Endothelial cell of umbilical vein (primary cell): ENCODE measurements around the gene SH3YL1. TPM values are rescaled to one million over a fixed set of nuclear protein-coding genes. Genes with fewer than 3 reads are reported as not detected.

Experiments
- BruUV-seq: library from RNA; stranded (reverse); fragments of 400-500 nt; replicated peaks from 2 replicates; lab custom pipeline; 2021; lab: Mats Ljungman, UMichigan
- CTCF ChIA-PET: fragments of 300-600, 350-600 bp; sonication (Branson Sonifier 250); formaldehyde crosslinking; loops from one replicate; lab custom pipeline; 2021; ENCODE audit warnings: antibody characterized with exemption, inconsistent platforms; lab: Charles Lee
- POLR2A ChIA-PET: fragments of 300-600, 350-600 bp; sonication (Branson Sonifier 250); formaldehyde crosslinking; loops from one replicate; lab custom pipeline; 2021; ENCODE audit warnings: antibody characterized with exemption, inconsistent platforms; lab: Charles Lee
- DNase-seq: peaks from one replicate; pipeline ENCODE4 v3.0.0-alpha.2; 2011; ENCODE audit warnings: low read depth, low spot score
- FAIRE-seq: peaks from 2 replicates; lab custom pipeline; 2011; peaks lifted over from hg19 to GRCh38; lab: Jason Lieb, UNC
- H2AFZ ChIP-seq: 2 replicates; pipeline ENCODE4 v1.6.0; 2012; ENCODE audit warnings: low read depth, low read length, control low read depth, inconsistent platforms
- H3K27ac ChIP-seq: 2 replicates; pipeline ENCODE4 v1.5.1; 2011; ENCODE audit warnings: low read depth, mild to moderate bottlenecking, control low read depth, low read length, moderate library complexity; ENCODE audit not compliant: insufficient read depth
- H3K27me3 ChIP-seq, 2 experiments: 2 replicates each; pipeline versions ENCODE4 v1.6.0 to v1.6.1; 2011; ENCODE audit warnings: low read length in 2 of 2, mixed read lengths in 1 of 2; ENCODE audit not compliant: control insufficient read depth in 2 of 2, insufficient read depth in 2 of 2
- H3K36me3 ChIP-seq, 2 experiments: 2 replicates in 1 of 2; 3 replicates in 1 of 2; pipeline ENCODE4 v1.5.1; 2011; ENCODE audit warnings: low read length in 2 of 2, mild to moderate bottlenecking in 1 of 2, moderate library complexity in 1 of 2; ENCODE audit not compliant: control insufficient read depth in 2 of 2, insufficient read depth in 2 of 2; ENCODE audit errors: extremely low read depth in 1 of 2
- H3K4me1 ChIP-seq: 3 replicates; pipeline ENCODE4 v1.5.1; 2011; ENCODE audit warnings: mild to moderate bottlenecking, low read length; ENCODE audit not compliant: control insufficient read depth, insufficient read depth; ENCODE audit errors: extremely low read depth
- H3K4me2 ChIP-seq: 2 replicates; pipeline ENCODE4 v1.6.1; 2011; ENCODE audit warnings: low read length, control low read depth, mixed read lengths; ENCODE audit not compliant: insufficient read depth
- H3K4me3 ChIP-seq, 3 experiments: fragments of 200-600 bp in 1 of 3; sonication (generic), shearing (Covaris generic) in 1 of 3; replicated peaks in 1 of 3; 2 replicates each; pipeline ENCODE4 v1.5.1; 2011 to 2016; ENCODE audit warnings: control low read depth in 3 of 3, low read length in 3 of 3, mild to moderate bottlenecking in 2 of 3, inconsistent platforms in 1 of 3, low read depth in 1 of 3, moderate library complexity in 1 of 3; ENCODE audit not compliant: insufficient read depth in 1 of 3
- H3K79me2 ChIP-seq: 2 replicates; pipeline ENCODE4 v1.6.0; 2012; ENCODE audit warnings: low read length, inconsistent platforms; ENCODE audit not compliant: control insufficient read depth, insufficient read depth
- H3K9ac ChIP-seq: replicated peaks from 2 replicates; pipeline ENCODE3; 2011; ENCODE audit warnings: low read length, control low read depth; ENCODE audit not compliant: insufficient read depth; ENCODE audit errors: extremely low read depth
- H3K9me1 ChIP-seq: replicated peaks from 3 replicates; pipeline ENCODE4 v1.6.0; 2011; ENCODE audit warnings: mild to moderate bottlenecking, low read length; ENCODE audit not compliant: control insufficient read depth, insufficient read depth; ENCODE audit errors: extremely low read depth
- H3K9me3 ChIP-seq: replicated peaks from 2 replicates; pipeline ENCODE4 v1.5.1; 2012; ENCODE audit warnings: low read length, inconsistent platforms; ENCODE audit not compliant: control insufficient read depth, insufficient read depth
- H4K20me1 ChIP-seq: replicated peaks from 2 replicates; pipeline ENCODE3; 2011; ENCODE audit warnings: mild to moderate bottlenecking, low read length; ENCODE audit not compliant: control insufficient read depth, insufficient read depth; ENCODE audit errors: extremely low read depth
- CTCF ChIP-seq, 2 donors: IDR thresholded peaks; 1 replicate in 1 of 2; 2 replicates in 1 of 2; pipeline ENCODE4 v1.5.1; 2011; ENCODE audit warnings: low read length in 2 of 2, mild to moderate bottlenecking in 2 of 2, moderate library complexity in 2 of 2, control low read depth in 1 of 2, inconsistent platforms in 1 of 2, low read depth in 1 of 2; ENCODE audit not compliant: insufficient read depth in 1 of 2; ENCODE audit errors: extremely low read depth in 1 of 2
- EZH2 ChIP-seq: IDR thresholded peaks from 2 replicates; pipeline ENCODE4 v1.6.1; 2012; ENCODE audit warnings: borderline replicate concordance, low read depth, mild to moderate bottlenecking, moderate library complexity, low read length, inconsistent platforms; ENCODE audit not compliant: severe bottlenecking
- FOS ChIP-seq: IDR thresholded peaks from 2 replicates; pipeline ENCODE4 v1.6.1; 2011; ENCODE audit warnings: mild to moderate bottlenecking, low read length, moderate library complexity, borderline replicate concordance; ENCODE audit not compliant: insufficient read depth
- GATA2 ChIP-seq: IDR thresholded peaks from 2 replicates; pipeline ENCODE4 v1.7.0; 2011; ENCODE audit warnings: low read depth, mild to moderate bottlenecking, moderate library complexity, mixed read lengths, low read length; ENCODE audit not compliant: insufficient read length, insufficient read depth
- JUN ChIP-seq: IDR thresholded peaks from 2 replicates; pipeline ENCODE4 v1.6.1; 2011; ENCODE audit warnings: borderline replicate concordance, low read depth; ENCODE audit not compliant: insufficient read length, insufficient read depth
- MYC ChIP-seq: IDR thresholded peaks from one replicate; pipeline ENCODE4 v1.6.1; 2011; ENCODE audit warnings: mild to moderate bottlenecking, low read depth, low read length
- POLR2A ChIP-seq: IDR thresholded peaks from 2 replicates; pipeline ENCODE4 v1.6.1; 2012; ENCODE audit warnings: low read depth, mild to moderate bottlenecking, control low read depth, low read length
- POLR2AphosphoS5 ChIP-seq: IDR thresholded peaks from 2 replicates; pipeline ENCODE4 v1.6.1; 2012; ENCODE audit warnings: low read depth, mild to moderate bottlenecking, control low read depth, low read length, moderate library complexity; ENCODE audit not compliant: insufficient read depth
- dilution Hi-C: fragments of 300-500 bp; cut with MboI; formaldehyde crosslinking; loops from one replicate; pipeline ENCODE4 v1.15.0; 2019; ENCODE audit warnings: low sequenced_read_pairs; ENCODE audit not compliant: extremely low pct_ligation_motif_present
- intact Hi-C: fragments of 100-400 bp; cut with micrococcal nuclease; formaldehyde crosslinking; loops from one replicate; pipeline ENCODE4 v1.10.0; 2022
- polyA plus RNA-seq, 4 experiments: library from polyadenylated mRNA; depleted of rRNA in 3 of 4; stranded (reverse) in 3 of 4; unstranded in 1 of 4; fragments of >200 nt; gene quantifications; 2 replicates each; pipeline versions ENCODE4 v1.2.1 to v1.2.3, GENCODE V29; 2011 to 2012; ENCODE audit warnings: missing spikeins in 1 of 4
- total RNA-seq: library from RNA; stranded (reverse); gene quantifications from 2 replicates; pipeline ENCODE4 v1.2.3, GENCODE V29; 2021
- TF ChIP-seq, protein P1 (sequence below): IDR thresholded peaks from 2 replicates; pipeline ENCODE4 v1.6.1; 2011; ENCODE audit not compliant: insufficient read depth, insufficient read length

SH3YL1 gene
- total and polyA plus RNA-seq, 2 donors (not counting 3 experiments of a cell fraction or from before 2014, with no cell fraction given), result 12.5 to 22.4 TPM

GRCh38 chr2:208335-208734 is 55.5 kb downstream of the SH3YL1 start:
- ChIA-PET CTCF (no interaction called here), POLR2A (no interaction called here)
- Histone ChIP-seq H3K9ac (no peak overlapping the region), H3K36me3 (no peaks in the 10 kb centered on the region), H3K9me1 (no peaks in the 10 kb centered on the region), H4K20me1 (no peaks in the 10 kb centered on the region), H3K27ac (no peak overlapping the region), H3K4me3 (no peak overlapping the region), H3K9me3 (no peaks in the 10 kb centered on the region), H3K4me1 (no peaks in the 10 kb centered on the region), H3K4me2 (no peak overlapping the region), H2AFZ (no peak overlapping the region), H3K27me3 (no peaks in the 10 kb centered on the region), H3K79me2 (no peaks in the 10 kb centered on the region)
- no peak for DNase-seq
- no TSS peak for BruUV-seq
- no peak for TF ChIP-seq MYC
- no peak for TF ChIP-seq POLR2A
- no peak for TF ChIP-seq JUN
- TF ChIP-seq EZH2, result no peak
- no peak for TF ChIP-seq POLR2AphosphoS5
- FAIRE-seq, result no peak
- intact Hi-C loops (no loop called here), dilution Hi-C loops (no loop called here)

DNA sequence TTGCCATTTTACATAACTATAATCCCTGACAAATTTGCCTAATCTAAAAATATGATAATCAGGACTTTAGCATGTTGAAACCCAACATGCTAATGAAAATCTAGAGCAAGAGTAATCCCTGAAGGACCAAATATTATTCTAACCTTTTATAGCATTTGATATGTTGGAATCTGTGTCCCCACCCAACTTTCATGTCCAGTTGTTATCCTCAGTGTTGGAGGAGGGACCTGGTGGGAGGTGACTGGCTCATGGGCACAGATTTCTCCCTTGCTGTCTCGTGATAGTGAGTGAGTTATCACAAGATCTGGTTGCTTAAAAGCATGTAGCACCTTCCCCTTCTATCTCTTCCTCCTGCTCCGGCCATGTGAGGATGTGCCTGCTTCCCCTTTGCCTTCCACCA is 59.8 kb downstream of the SH3YL1 start:
- POLR2A ChIA-PET, result no interaction called here
- Histone ChIP-seq H3K4me3 (no peak overlapping the region), H3K27me3 (no peaks in the 10 kb centered on the region), H3K36me3 (no peaks in the 10 kb centered on the region), H2AFZ (no peak overlapping the region), H3K4me1 (no peaks in the 10 kb centered on the region), H3K4me2 (no peak overlapping the region), H4K20me1 (no peaks in the 10 kb centered on the region), H3K9ac (no peak overlapping the region), H3K9me3 (no peaks in the 10 kb centered on the region), H3K27ac (no peak overlapping the region), H3K79me2 (no peaks in the 10 kb centered on the region), H3K9me1 (no peaks in the 10 kb centered on the region)
- TF ChIP-seq GATA2, result no peak
- no peak for TF ChIP-seq POLR2AphosphoS5
- no peak for TF ChIP-seq JUN
- TF ChIP-seq EZH2, result no peak
- TF ChIP-seq, protein P1, sequence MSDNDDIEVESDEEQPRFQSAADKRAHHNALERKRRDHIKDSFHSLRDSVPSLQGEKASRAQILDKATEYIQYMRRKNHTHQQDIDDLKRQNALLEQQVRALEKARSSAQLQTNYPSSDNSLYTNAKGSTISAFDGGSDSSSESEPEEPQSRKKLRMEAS, result no peak
- no peak for TF ChIP-seq CTCF (IDR thresholded peaks at IDR 0.05; ENCODE audit: extremely low read depth in 1 of 2, insufficient read depth in 1 of 2, low read depth in 1 of 2, low read length in 2 of 2)
- TF ChIP-seq FOS, result no peak
- TF ChIP-seq MYC, result no peak
- no peak for TF ChIP-seq POLR2A
- dilution Hi-C loops (no loop called here), intact Hi-C loops (no loop called here)
- FAIRE-seq (no peak), DNase-seq (no peak)
- CTCF ChIA-PET, result no interaction called here
- no TSS peak for BruUV-seq
